Fibroblast of lung (primary cell): ENCODE data around the gene LAMB2. TPM values are rescaled to one million over a fixed set of nuclear protein-coding genes. Genes with fewer than 3 reads are reported as not detected.

ENCODE experiments used
- DNase-seq, 2 donors: peaks; one replicate each; pipeline versions ENCODE4 v3.0.0 to v3.0.0-alpha.2; 2010; ENCODE audit warnings: low read depth in 2 of 2
- H2AFZ ChIP-seq: 2 replicates; pipeline ENCODE4 v1.5.1; 2012; ENCODE audit warnings: low read length, control low read depth, inconsistent platforms
- H3K27ac ChIP-seq: 2 replicates; pipeline ENCODE4 v1.5.1; 2011; ENCODE audit warnings: low read length, control low read depth; ENCODE audit not compliant: insufficient read depth
- H3K27me3 ChIP-seq: 2 replicates; pipeline ENCODE4 v1.5.1; 2011; ENCODE audit warnings: mild to moderate bottlenecking, low read length; ENCODE audit not compliant: control insufficient read depth, insufficient read depth
- H3K36me3 ChIP-seq: 2 replicates; pipeline ENCODE4 v1.5.1; 2011; ENCODE audit warnings: low read length; ENCODE audit not compliant: control insufficient read depth, insufficient read depth
- H3K4me1 ChIP-seq: 2 replicates; pipeline ENCODE4 v1.5.1; 2011; ENCODE audit warnings: low read length; ENCODE audit not compliant: control insufficient read depth, insufficient read depth; ENCODE audit errors: extremely low read depth
- H3K4me2 ChIP-seq: 2 replicates; pipeline ENCODE4 v1.5.1; 2011; ENCODE audit warnings: low read length, control low read depth; ENCODE audit not compliant: insufficient read depth; ENCODE audit errors: extremely low read depth
- H3K4me3 ChIP-seq, 4 experiments: fragments of 200-600 bp in 1 of 4; sonication (generic) in 1 of 4; replicated peaks in 1 of 4; 2 replicates each; pipeline ENCODE4 v1.5.1; 2011 to 2016; ENCODE audit warnings: low read length in 4 of 4, low read depth in 3 of 4, mild to moderate bottlenecking in 3 of 4, control low read depth in 2 of 4, inconsistent platforms in 1 of 4, mixed read lengths in 1 of 4; ENCODE audit not compliant: insufficient read depth in 1 of 4; ENCODE audit errors: control extremely low read depth in 1 of 4
- H3K79me2 ChIP-seq: 2 replicates; pipeline ENCODE4 v1.5.1; 2012; ENCODE audit warnings: mild to moderate bottlenecking, low read length, inconsistent platforms; ENCODE audit not compliant: control insufficient read depth, insufficient read depth
- H3K9ac ChIP-seq: 2 replicates; pipeline ENCODE4 v1.5.1; 2011; ENCODE audit warnings: mild to moderate bottlenecking, low read length, control low read depth; ENCODE audit not compliant: insufficient read depth
- H3K9me3 ChIP-seq: 2 replicates; pipeline ENCODE4 v1.5.1; 2012; ENCODE audit warnings: low read depth, low read length; ENCODE audit not compliant: control insufficient read depth, insufficient read depth
- H4K20me1 ChIP-seq: 2 replicates; pipeline ENCODE4 v1.5.1; 2011; ENCODE audit warnings: low read length; ENCODE audit not compliant: control insufficient read depth, insufficient read depth; ENCODE audit errors: extremely low read depth
- CTCF ChIP-seq, 2 donors: IDR thresholded peaks in 1 of 2; conservative IDR thresholded peaks in 1 of 2; 1 replicate in 1 of 2; 2 replicates in 1 of 2; pipeline ENCODE4 v1.5.1; 2011 to 2012; ENCODE audit warnings: low read length in 2 of 2, control low read depth in 1 of 2, inconsistent platforms in 1 of 2, low read depth in 1 of 2, mild to moderate bottlenecking in 1 of 2
- EZH2 ChIP-seq: IDR thresholded peaks from 2 replicates; pipeline ENCODE4 v1.5.1; 2012; ENCODE audit warnings: low read length, control low read depth, mild to moderate bottlenecking; ENCODE audit errors: missing control alignments
- polyA plus RNA-seq, 2 donors: library from polyadenylated mRNA; depleted of rRNA in 1 of 2; stranded (reverse) in 1 of 2; unstranded in 1 of 2; fragments of >200 nt; gene quantifications; 2 replicates each; pipeline ENCODE4 v1.2.1, GENCODE V29; 2011 to 2012; ENCODE audit warnings: missing spikeins in 1 of 2
- total RNA-seq: library from RNA; depleted of rRNA; stranded (reverse); fragments of >200 nt; gene quantifications from 2 replicates; pipeline ENCODE4 v1.2.1, GENCODE V29; 2014

The LAMB2 gene
- total and polyA plus RNA-seq, 2 donors (not counting 1 experiment from before 2014, with no cell fraction given), result 375 to 1,026 TPM

DNA sequence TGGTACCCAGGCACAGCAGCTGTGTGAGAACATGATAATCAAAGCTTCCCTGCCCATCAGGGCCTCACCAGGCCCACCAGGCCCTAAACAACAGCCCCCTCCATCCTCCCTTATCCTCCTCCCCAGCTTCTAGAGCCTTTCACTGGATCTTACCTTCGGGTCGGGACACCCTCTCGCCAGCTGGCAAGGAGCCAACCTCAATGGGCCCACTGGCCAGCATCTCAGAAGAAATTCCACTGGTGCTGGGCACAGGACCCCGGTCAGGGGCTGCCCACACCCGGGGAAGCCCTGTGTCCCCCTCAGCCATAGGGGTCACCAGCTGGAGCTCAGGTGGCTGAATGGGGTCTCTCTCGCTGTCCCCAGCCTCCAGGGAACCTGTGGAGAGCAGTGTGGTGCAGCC is 21.5 kb downstream of the LAMB2 start:
- no peaks in the 10 kb centered on the region for H3K79me2 ChIP-seq
- no peak overlapping the region for H3K4me2 ChIP-seq
- H3K9me3 ChIP-seq, result no peaks in the 10 kb centered on the region
- H3K27ac ChIP-seq, result no peak overlapping the region
- TF ChIP-seq CTCF (conservative IDR thresholded peaks at IDR 0.05 in 1 of 2, IDR thresholded peaks at IDR 0.05 in 1 of 2; ENCODE audit: low read depth in 1 of 2, low read length in 2 of 2), result no peak
- no peak for TF ChIP-seq EZH2
- H2AFZ ChIP-seq, result no peak overlapping the region
- H3K4me1 ChIP-seq, result no peaks in the 10 kb centered on the region
- no peak overlapping the region for H3K9ac ChIP-seq
- no peaks in the 10 kb centered on the region for H4K20me1 ChIP-seq
- DNase-seq, result no peak
- no peaks in the 10 kb centered on the region for H3K27me3 ChIP-seq
- H3K4me3 ChIP-seq, result no peak overlapping the region
- peaks cover 49% of the 10 kb centered on the region for H3K36me3 ChIP-seq

DNA sequence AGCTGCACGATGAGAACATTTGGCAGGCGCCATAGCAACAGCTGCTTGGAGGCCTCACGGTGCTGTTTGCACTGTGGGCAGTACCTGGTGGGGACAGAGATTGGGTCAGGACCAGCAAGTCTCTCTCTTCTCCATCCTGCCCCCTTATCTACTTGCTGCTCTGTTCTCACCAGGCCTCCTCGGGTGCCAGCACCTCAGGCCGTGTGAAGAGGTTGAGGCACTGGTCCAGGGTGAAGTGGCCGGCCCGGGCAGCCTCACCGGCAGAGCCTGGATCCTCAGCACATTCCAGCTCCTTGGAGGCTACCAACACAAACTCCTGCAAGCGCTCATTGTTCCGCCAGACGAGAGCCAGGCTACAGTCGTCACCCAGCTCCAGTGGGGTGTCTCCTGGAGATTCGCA is 22.1 kb downstream of the LAMB2 start:
- H3K4me2 ChIP-seq, result no peak overlapping the region
- no peak overlapping the region for H3K9ac ChIP-seq
- H2AFZ ChIP-seq, result no peak overlapping the region
- H3K79me2 ChIP-seq, result no peaks in the 10 kb centered on the region
- H3K27me3 ChIP-seq, result no peaks in the 10 kb centered on the region
- DNase-seq, result no peak
- no peaks in the 10 kb centered on the region for H3K4me1 ChIP-seq
- no peaks in the 10 kb centered on the region for H3K9me3 ChIP-seq
- no peaks in the 10 kb centered on the region for H4K20me1 ChIP-seq
- TF ChIP-seq CTCF (conservative IDR thresholded peaks at IDR 0.05 in 1 of 2, IDR thresholded peaks at IDR 0.05 in 1 of 2; ENCODE audit: low read depth in 1 of 2, low read length in 2 of 2), result no peak
- TF ChIP-seq EZH2, result no peak
- no peak overlapping the region for H3K27ac ChIP-seq
- H3K4me3 ChIP-seq, result no peak overlapping the region
- peaks cover 44% of the 10 kb centered on the region for H3K36me3 ChIP-seq

DNA sequence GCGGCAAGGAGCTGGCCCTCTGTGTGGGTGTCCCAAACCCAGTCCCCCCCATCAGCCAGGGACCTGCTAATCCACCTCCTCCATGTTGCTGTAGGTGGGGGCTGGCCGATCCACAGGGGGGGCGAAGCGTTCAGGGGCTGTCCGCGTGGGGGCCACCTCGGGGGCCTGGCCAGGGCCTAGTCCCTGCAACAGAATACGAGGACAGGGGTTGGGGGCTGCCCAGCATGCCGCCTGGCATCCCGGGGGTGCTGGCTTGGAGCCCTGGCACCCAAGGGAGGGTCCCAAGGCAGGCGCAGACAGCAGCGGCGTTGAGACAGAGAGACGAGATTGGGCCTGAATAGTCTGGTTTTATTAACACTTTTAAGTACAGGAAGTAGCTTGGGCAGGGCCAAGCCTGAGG is 24.5 kb downstream of the LAMB2 start:
- DNase-seq, result no peak
- Histone ChIP-seq H3K4me1 (peaks cover 4% of the 10 kb centered on the region), H3K9me3 (no peaks in the 10 kb centered on the region), H3K9ac (no peak overlapping the region), H3K27ac (no peak overlapping the region), H3K79me2 (peaks cover 11% of the 10 kb centered on the region), H3K4me3 (no peak overlapping the region), H2AFZ (no peak overlapping the region), H3K4me2 (no peak overlapping the region), H4K20me1 (no peaks in the 10 kb centered on the region), H3K36me3 (peaks cover 29% of the 10 kb centered on the region), H3K27me3 (no peaks in the 10 kb centered on the region)
- TF ChIP-seq CTCF (conservative IDR thresholded peaks at IDR 0.05 in 1 of 2, IDR thresholded peaks at IDR 0.05 in 1 of 2; ENCODE audit: low read depth in 1 of 2, low read length in 2 of 2), result no peak
- TF ChIP-seq EZH2, result no peak
